Calu3 (cell line): ENCODE data around the gene SLC30A1. TPM values are rescaled to one million over a fixed set of nuclear protein-coding genes. Genes with fewer than 3 reads are reported as not detected.

Source experiments
- BruUV-seq: library from RNA; stranded (reverse); fragments of 400-500 nt; replicated peaks from 2 replicates; lab custom pipeline; 2021; lab: Mats Ljungman, UMichigan
- CTCF ChIA-PET: fragments of 300-600 bp; sonication (Branson Sonifier 250); formaldehyde crosslinking; loops from one replicate; lab custom pipeline; 2022; ENCODE audit warnings: antibody characterized with exemption; lab: Charles Lee
- DNase-seq: peaks from one replicate; pipeline ENCODE4 v3.0.0; 2022
- H3K27ac Mint-ChIP-seq: one replicate; pipeline ENCODE4 v1.8.0; 2022; ENCODE audit warnings: mixed read lengths; ENCODE audit not compliant: unreplicated experiment
- H3K27me3 Mint-ChIP-seq: one replicate; pipeline ENCODE4 v1.8.0; 2022; ENCODE audit warnings: mixed read lengths; ENCODE audit not compliant: unreplicated experiment
- H3K36me3 Mint-ChIP-seq: one replicate; pipeline ENCODE4 v1.8.0; 2022; ENCODE audit warnings: mild to moderate bottlenecking, moderate library complexity, mixed read lengths; ENCODE audit not compliant: insufficient read depth, unreplicated experiment
- H3K4me1 Mint-ChIP-seq: one replicate; pipeline ENCODE4 v1.8.0; 2022; ENCODE audit warnings: mild to moderate bottlenecking, low read depth, mixed read lengths; ENCODE audit not compliant: unreplicated experiment
- H3K4me3 Mint-ChIP-seq: one replicate; pipeline ENCODE4 v1.8.0; 2022; ENCODE audit warnings: mild to moderate bottlenecking, low read depth, moderate library complexity, mixed read lengths; ENCODE audit not compliant: unreplicated experiment
- H3K9me3 Mint-ChIP-seq: one replicate; pipeline ENCODE4 v1.8.0; 2022; ENCODE audit warnings: low read depth, mixed read lengths; ENCODE audit not compliant: unreplicated experiment
- intact Hi-C: fragments of 100-400 bp; cut with micrococcal nuclease; formaldehyde crosslinking; loops from one replicate; pipeline ENCODE4 v1.10.0; 2022; ENCODE audit not compliant: unreplicated experiment
- total RNA-seq: library from RNA; stranded (reverse); gene quantifications from 2 replicates; pipeline ENCODE4 v1.2.3, GENCODE V29; 2022
- TF ChIP-seq, protein P1 (sequence below): fragments of 200-600 bp; IDR thresholded peaks from one replicate; pipeline ENCODE4 v1.8.0; 2022; ENCODE audit warnings: antibody characterized with exemption; ENCODE audit not compliant: unreplicated experiment

Gene SLC30A1
- total RNA-seq, 1 experiment from 2014 or later: 15.5 TPM

DNA sequence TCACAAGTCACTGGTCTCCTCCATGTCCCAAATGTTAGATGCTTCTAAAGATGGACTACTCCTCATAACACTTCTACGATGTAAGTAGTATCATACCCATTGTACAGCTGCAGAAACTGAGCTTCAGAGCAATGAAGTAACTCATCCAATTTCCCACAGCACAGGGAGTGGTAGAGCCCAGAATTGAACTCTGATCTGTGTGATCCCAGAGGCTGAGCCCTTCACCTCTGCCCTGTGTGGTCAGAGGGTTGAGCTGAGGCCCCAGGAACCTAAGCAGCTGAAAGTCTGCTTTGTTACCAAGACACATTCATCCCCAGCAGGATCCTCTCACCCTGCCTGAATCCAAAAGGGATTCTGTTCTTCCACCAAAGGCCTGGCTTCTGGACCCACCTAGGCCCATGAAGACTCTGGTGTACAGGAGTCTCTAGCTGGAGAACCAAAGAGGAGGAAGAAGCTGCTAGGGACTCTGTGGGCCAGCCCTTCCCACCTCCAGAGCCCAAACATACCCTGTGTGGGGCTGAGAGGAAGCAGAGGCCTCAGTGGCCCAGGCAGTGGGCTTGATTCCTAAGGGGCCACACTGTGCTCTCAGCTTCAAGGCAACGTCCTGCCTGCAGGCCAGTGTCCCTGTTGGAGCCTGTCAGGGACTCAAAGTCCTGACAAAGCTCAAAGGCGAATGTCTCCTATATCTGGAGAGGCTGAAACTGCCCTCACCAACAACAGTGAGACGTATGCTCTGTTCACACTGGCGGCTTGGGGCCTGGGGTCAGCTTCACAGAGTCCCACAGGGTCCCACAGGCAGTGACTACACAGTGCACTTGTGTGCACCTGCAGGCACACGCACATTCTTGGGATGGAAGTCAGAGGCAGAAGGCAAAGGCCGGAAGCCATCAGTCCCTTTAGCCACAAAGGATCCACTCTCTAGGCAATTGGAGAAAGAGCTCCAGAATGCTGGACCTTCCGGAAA lies 40.4 kb upstream of the SLC30A1 start:
- H3K36me3 Mint-ChIP-seq: no peaks in the 10 kb centered on the region
- H3K4me1 Mint-ChIP-seq: no peaks in the 10 kb centered on the region
- no peak overlapping the region for H3K27ac Mint-ChIP-seq
- CTCF ChIA-PET: no interaction called here
- no peak for DNase-seq
- BruUV-seq: no TSS peak
- intact Hi-C loops: no loop called here
- no peaks in the 10 kb centered on the region for H3K9me3 Mint-ChIP-seq
- no peak overlapping the region for H3K4me3 Mint-ChIP-seq
- no peaks in the 10 kb centered on the region for H3K27me3 Mint-ChIP-seq
- TF ChIP-seq, protein P1, sequence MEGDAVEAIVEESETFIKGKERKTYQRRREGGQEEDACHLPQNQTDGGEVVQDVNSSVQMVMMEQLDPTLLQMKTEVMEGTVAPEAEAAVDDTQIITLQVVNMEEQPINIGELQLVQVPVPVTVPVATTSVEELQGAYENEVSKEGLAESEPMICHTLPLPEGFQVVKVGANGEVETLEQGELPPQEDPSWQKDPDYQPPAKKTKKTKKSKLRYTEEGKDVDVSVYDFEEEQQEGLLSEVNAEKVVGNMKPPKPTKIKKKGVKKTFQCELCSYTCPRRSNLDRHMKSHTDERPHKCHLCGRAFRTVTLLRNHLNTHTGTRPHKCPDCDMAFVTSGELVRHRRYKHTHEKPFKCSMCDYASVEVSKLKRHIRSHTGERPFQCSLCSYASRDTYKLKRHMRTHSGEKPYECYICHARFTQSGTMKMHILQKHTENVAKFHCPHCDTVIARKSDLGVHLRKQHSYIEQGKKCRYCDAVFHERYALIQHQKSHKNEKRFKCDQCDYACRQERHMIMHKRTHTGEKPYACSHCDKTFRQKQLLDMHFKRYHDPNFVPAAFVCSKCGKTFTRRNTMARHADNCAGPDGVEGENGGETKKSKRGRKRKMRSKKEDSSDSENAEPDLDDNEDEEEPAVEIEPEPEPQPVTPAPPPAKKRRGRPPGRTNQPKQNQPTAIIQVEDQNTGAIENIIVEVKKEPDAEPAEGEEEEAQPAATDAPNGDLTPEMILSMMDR: no peak

DNA sequence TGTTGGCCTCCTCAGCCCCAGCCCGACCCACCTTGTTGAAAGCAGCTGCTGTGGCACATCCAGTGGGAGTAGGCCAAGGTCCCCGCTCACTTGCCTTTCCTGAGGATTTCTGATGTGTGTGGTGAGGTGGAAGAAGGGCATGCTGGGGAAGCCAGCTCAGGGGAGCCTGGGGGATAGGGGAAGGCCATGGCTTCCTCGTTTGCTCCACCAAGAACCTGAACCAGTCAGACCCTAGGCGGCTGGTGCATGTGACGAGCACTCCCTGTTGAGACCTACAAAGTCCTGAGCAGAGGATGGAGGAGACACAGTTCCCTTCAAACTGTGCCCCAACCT lies 38.0 kb upstream of the SLC30A1 start:
- no peak overlapping the region for H3K27ac Mint-ChIP-seq
- no peaks in the 10 kb centered on the region for H3K36me3 Mint-ChIP-seq
- no TSS peak for BruUV-seq
- H3K9me3 Mint-ChIP-seq: no peaks in the 10 kb centered on the region
- H3K4me3 Mint-ChIP-seq: no peak overlapping the region
- peaks cover 12% of the 10 kb centered on the region for H3K4me1 Mint-ChIP-seq
- H3K27me3 Mint-ChIP-seq: no peaks in the 10 kb centered on the region
- intact Hi-C loops: no loop called here
- DNase-seq: no peak
- CTCF ChIA-PET: no interaction called here
- TF ChIP-seq, protein P1: no peak

DNA sequence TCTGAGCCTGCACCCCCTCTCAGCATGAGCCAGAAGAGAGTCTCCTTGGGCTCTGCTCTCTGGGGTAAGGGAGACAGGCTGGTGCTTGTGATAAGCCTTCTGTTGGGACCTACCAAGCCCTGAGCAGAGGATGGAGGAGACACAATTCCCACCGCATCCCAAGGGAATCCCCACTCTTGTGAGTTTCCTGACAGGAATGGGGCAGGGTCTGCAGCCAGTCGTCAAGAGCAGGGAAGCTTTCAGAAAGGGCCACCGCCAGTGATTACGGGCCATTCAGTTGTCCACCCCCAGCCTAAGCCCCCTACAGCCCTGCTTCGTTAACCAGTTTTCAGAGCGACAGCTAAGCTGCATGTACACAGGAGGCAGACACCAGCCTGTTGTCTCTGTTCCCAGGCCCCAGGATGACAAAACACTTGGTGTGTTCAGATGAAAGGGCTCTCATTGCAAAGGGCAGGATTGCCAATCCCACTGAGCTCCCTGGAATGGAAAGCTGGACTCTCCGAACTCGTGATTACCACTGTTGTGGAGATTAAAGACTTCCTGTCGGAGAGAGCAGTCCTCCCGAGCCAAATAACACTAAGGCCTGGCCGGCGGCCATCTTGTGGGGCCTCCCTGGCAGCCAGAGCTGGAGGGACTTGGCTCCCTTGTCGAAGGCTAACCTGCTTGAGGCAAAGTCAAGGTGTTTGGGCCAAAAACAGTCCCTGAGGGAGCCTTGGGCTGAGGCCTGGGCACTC lies 37.4 kb upstream of the SLC30A1 start:
- no peak overlapping the region for H3K27ac Mint-ChIP-seq

DNA sequence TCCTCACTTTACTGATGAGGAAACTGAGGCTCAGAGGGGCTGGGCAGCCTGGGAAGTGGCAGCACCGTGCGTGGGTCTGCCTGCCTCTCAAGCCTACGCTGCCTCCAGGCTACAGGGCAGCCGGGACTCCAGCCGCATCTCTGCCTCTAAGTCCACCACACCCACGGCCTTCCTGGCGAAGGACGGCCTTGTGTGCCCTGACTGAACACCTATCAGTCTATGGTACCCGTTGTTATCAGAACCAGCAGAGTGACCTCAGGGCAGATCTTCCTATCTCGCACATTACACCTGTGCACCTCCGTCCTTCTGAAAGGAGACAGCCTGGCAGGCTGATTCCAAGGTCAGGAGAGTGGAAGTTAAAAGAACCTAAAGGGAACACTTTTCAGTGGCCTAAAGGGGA lies 35.7 kb upstream of the SLC30A1 start:
- H3K4me3 Mint-ChIP-seq: no peak overlapping the region
- H3K4me1 Mint-ChIP-seq: peaks cover 17% of the 10 kb centered on the region
- no TSS peak for BruUV-seq
- no peak overlapping the region for H3K27ac Mint-ChIP-seq
- no peaks in the 10 kb centered on the region for H3K27me3 Mint-ChIP-seq
- no peaks in the 10 kb centered on the region for H3K9me3 Mint-ChIP-seq
- CTCF ChIA-PET: interaction anchor here (0.6 kb wide), 1 partner anchor 277 kb away, joined by 10 read pairs; no protein-coding TSS in a partner anchor
- no peaks in the 10 kb centered on the region for H3K36me3 Mint-ChIP-seq
- DNase-seq: no peak
- TF ChIP-seq, protein P1: no peak
- intact Hi-C loops: no loop called here

More for the DNA sequence above, 37.4 kb upstream of the SLC30A1 start:
- CTCF ChIA-PET: no interaction called here
- Mint-ChIP-seq H3K4me1 (peaks cover 12% of the 10 kb centered on the region), H3K4me3 (no peak overlapping the region), H3K9me3 (no peaks in the 10 kb centered on the region), H3K36me3 (no peaks in the 10 kb centered on the region), H3K27me3 (no peaks in the 10 kb centered on the region)
- no TSS peak for BruUV-seq
- intact Hi-C loops: no loop called here
- TF ChIP-seq, protein P1: no peak
- DNase-seq: no peak
